Adrenal gland (tissue), 5 donors: ENCODE data around the gene NAPB.

ENCODE experiments used
- CTCF ChIP-seq, 6 experiments: fragments of 450-650 bp in 4 of 6; fragments of 200-600 bp in 2 of 6; sonication (generic) in 1 of 6; IDR thresholded peaks; 1 replicate in 5 of 6; 2 replicates in 1 of 6; pipeline versions ENCODE4 v1.5.1 to v1.8.0; 2016 to 2021; ENCODE audit warnings: antibody characterized with exemption in 6 of 6, mild to moderate bottlenecking in 2 of 6, moderate library complexity in 1 of 6
- POLR2A ChIP-seq, 2 donors: fragments of 450-650 bp; IDR thresholded peaks; one replicate each; pipeline ENCODE4 v1.6.1; 2017; ENCODE audit warnings: antibody characterized with exemption in 2 of 2, mild to moderate bottlenecking in 2 of 2, moderate library complexity in 1 of 2
- donor health status: DM: no; HTN: no; CAD: no.

GRCh38 chr20:23434521-23435313 lies 13.4 kb upstream of the NAPB start:
- no peak for TF ChIP-seq CTCF (IDR thresholded peaks at IDR 0.05)
- no peak for TF ChIP-seq POLR2A (IDR thresholded peaks at IDR 0.05)
